ENCODE data around the gene KLHL22.
"Not testable (repeated sequence)": the region's sequence is repeated elsewhere in the genome, so short reads cannot be mapped to it uniquely, and the experiment has no call there.

Gene KLHL22

DNA sequence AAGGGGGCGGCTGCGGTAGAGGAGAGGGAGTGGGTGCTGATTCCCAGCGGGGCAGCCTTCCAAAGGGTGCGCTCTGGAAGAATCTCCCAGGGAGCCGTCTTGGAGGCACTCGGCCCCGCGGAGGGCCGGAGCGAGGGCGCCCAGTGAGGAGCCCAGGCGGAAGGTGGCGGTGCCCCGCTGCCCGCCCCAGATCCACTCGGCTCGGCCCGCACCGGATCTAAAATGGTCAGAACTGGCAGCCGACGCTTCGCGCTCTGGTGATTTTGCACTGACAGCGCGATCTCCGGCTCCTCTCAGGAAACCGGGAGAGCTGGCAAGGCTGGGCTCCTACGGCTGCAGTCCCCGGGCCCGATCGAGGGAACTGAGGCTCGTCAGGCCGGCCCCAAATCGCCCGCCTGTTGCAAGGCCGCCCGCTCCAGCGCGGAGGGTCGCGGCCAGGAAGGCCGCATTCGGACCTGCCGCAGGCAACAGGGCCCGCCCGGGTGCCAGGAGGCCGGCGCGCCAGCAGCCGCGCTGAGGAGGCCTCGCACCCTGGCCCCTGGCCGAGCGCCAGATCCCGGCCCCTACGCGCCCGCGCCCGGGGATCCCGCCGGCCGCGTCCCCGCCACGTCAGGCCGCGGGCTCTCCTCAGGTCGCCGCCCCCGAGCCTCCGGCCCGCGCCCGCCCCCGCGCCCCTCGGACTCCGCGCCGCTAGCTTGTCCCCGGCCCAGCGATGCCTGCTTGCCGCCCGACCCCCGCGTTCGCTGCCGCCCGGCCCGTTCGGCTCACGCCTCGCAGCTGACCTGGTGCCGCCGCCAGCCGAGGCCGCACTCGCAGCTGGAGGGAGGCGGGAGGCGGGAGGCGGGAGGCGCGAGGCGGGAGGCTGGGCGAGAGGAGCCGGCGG is at the start of gene KLHL22:
Gene KLHL22, minus strand, starts transcription at position 818 of the 883 bp plus-strand sequence. CDS start 6,584 bp downstream, outside the sequence.
- DNase-seq (ENCODE audit: low spot score), result no peak
- TF ChIP-seq, protein P1, sequence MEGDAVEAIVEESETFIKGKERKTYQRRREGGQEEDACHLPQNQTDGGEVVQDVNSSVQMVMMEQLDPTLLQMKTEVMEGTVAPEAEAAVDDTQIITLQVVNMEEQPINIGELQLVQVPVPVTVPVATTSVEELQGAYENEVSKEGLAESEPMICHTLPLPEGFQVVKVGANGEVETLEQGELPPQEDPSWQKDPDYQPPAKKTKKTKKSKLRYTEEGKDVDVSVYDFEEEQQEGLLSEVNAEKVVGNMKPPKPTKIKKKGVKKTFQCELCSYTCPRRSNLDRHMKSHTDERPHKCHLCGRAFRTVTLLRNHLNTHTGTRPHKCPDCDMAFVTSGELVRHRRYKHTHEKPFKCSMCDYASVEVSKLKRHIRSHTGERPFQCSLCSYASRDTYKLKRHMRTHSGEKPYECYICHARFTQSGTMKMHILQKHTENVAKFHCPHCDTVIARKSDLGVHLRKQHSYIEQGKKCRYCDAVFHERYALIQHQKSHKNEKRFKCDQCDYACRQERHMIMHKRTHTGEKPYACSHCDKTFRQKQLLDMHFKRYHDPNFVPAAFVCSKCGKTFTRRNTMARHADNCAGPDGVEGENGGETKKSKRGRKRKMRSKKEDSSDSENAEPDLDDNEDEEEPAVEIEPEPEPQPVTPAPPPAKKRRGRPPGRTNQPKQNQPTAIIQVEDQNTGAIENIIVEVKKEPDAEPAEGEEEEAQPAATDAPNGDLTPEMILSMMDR (IDR thresholded peaks at IDR 0.05), result no peak
- Histone ChIP-seq H3K27ac (peak within 1 kb of the TSS; percentile 88 to 97), H3K4me3 (peak within 1 kb of the TSS; percentile 86)

- H3K27ac ChIP-seq; DNase-seq (ENCODE audit: low spot score); H3K4me3 ChIP-seq: not testable (repeated sequence)
Observed at GRCh38 chr22:20545318-20545634, 49.7 kb upstream of the KLHL22 start.

- Histone ChIP-seq H3K4me3 (no peak overlapping the region), H3K27ac (no peak overlapping the region)
- DNase-seq (ENCODE audit: low spot score), result no peak
- TF ChIP-seq, protein P1 (IDR thresholded peaks at IDR 0.05), result no peak
Observed at GRCh38 chr22:20542736-20543135, 47.1 kb upstream of the KLHL22 start.

DNA sequence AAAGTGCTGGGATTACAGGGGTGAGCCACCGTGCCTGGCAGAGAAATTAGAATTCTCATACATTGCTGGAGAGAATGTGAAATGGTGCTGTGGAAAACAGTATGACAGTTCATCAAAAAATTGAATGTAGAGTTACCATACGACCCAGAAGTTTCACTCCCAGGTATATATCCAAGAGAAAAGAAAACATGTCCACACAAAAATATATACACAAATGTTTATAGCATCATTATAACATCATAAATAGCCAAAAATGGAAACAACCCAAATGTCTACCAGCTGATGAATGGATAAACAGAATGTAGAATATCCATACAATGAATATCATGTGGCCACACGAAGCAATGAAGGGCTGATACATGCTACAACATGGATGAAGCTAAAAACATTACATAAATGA is 46.5 kb upstream of the KLHL22 start:
- no peak for DNase-seq (ENCODE audit: low spot score)

GRCh38 chr22:20538875-20539274 is 43.3 kb upstream of the KLHL22 start:
- not testable (repeated sequence) for H3K4me3 ChIP-seq; H3K27ac ChIP-seq; DNase-seq (ENCODE audit: low spot score)

More for the DNA sequence above, 46.5 kb upstream of the KLHL22 start:
- Histone ChIP-seq H3K4me3 (no peak overlapping the region), H3K27ac (no peak overlapping the region)
- TF ChIP-seq, protein P1 (IDR thresholded peaks at IDR 0.05), result no peak

- TF ChIP-seq, protein P1 (IDR thresholded peaks at IDR 0.05), result no peak
- H3K27ac ChIP-seq, result no peak overlapping the region
- DNase-seq (ENCODE audit: low spot score), result no peak
Observed at GRCh38 chr22:20537983-20538382, 42.4 kb upstream of the KLHL22 start.

GRCh38 chr22:20537325-20537756 is 41.7 kb upstream of the KLHL22 start:
- TF ChIP-seq, protein P1 (IDR thresholded peaks at IDR 0.05), result no peak
- Histone ChIP-seq H3K4me3 (no peak overlapping the region), H3K27ac (no peak overlapping the region)
- DNase-seq (ENCODE audit: low spot score), result no peak

More at GRCh38 chr22:20537983-20538382, 42.4 kb upstream of the KLHL22 start:
- no peak overlapping the region for H3K4me3 ChIP-seq

All from coronary artery (tissue), 2 donors.